Trophoblast cell (in vitro differentiated cells and primary cell): ENCODE data around the gene KDM4C.

ENCODE experiments used
- DNase-seq, 2 donors: peaks; one replicate each; pipeline ENCODE4 v3.0.0-alpha.2; 2016
- H2AFZ ChIP-seq: 2 replicates; pipeline ENCODE4 v1.6.1; 2013; ENCODE audit warnings: low read length, moderate library complexity, mild to moderate bottlenecking; ENCODE audit not compliant: insufficient read depth, poor library complexity
- H2AK5ac ChIP-seq: 2 replicates; pipeline ENCODE4 v1.6.1; 2013; ENCODE audit warnings: mild to moderate bottlenecking, low read length
- H2BK120ac ChIP-seq: 2 replicates; pipeline ENCODE4 v1.6.1; 2013; ENCODE audit warnings: low read length, mild to moderate bottlenecking, moderate library complexity; ENCODE audit not compliant: insufficient read depth, poor library complexity
- H2BK12ac ChIP-seq: 2 replicates; pipeline ENCODE4 v1.6.1; 2013; ENCODE audit warnings: mild to moderate bottlenecking, low read length, moderate library complexity
- H2BK5ac ChIP-seq: 2 replicates; pipeline ENCODE4 v1.6.1; 2013; ENCODE audit warnings: low read length, low read depth, moderate library complexity, mild to moderate bottlenecking; ENCODE audit not compliant: poor library complexity
- H3K14ac ChIP-seq: 2 replicates; pipeline ENCODE4 v1.6.1; 2013; ENCODE audit warnings: mild to moderate bottlenecking, low read length
- H3K18ac ChIP-seq: 2 replicates; pipeline ENCODE4 v1.6.1; 2013; ENCODE audit warnings: mild to moderate bottlenecking, low read length
- H3K23ac ChIP-seq: 2 replicates; pipeline ENCODE4 v1.6.1; 2013; ENCODE audit warnings: low read length
- H3K27ac ChIP-seq: 2 replicates; pipeline ENCODE4 v1.5.1; 2013; ENCODE audit warnings: low read depth, mild to moderate bottlenecking, inconsistent platforms, low read length, moderate library complexity
- H3K27me3 ChIP-seq: 2 replicates; pipeline ENCODE4 v1.6.1; 2013; ENCODE audit warnings: inconsistent platforms, mild to moderate bottlenecking, low read length, moderate library complexity; ENCODE audit not compliant: insufficient read depth
- H3K36me3 ChIP-seq, 2 experiments: 1 replicate in 1 of 2; 2 replicates in 1 of 2; pipeline ENCODE4 v1.6.1; 2013; ENCODE audit warnings: low read length in 2 of 2, mild to moderate bottlenecking in 2 of 2, moderate library complexity in 1 of 2; ENCODE audit not compliant: insufficient read depth in 2 of 2, control insufficient read depth in 1 of 2
- H3K4ac ChIP-seq: 2 replicates; pipeline ENCODE4 v1.6.1; 2013; ENCODE audit warnings: low read depth, mild to moderate bottlenecking, low read length, moderate library complexity
- H3K4me1 ChIP-seq, 2 experiments: 1 replicate in 1 of 2; 2 replicates in 1 of 2; pipeline ENCODE4 v1.6.1; 2013; ENCODE audit warnings: low read length in 2 of 2, mild to moderate bottlenecking in 2 of 2, moderate library complexity in 1 of 2; ENCODE audit not compliant: insufficient read depth in 2 of 2, control insufficient read depth in 1 of 2
- H3K4me2 ChIP-seq: 2 replicates; pipeline ENCODE4 v1.6.1; 2013; ENCODE audit warnings: inconsistent platforms, mild to moderate bottlenecking, low read length, moderate library complexity
- H3K4me3 ChIP-seq: 2 replicates; pipeline ENCODE4 v1.5.1; 2013; ENCODE audit warnings: mild to moderate bottlenecking, low read depth, low read length, inconsistent platforms
- H3K79me1 ChIP-seq: one replicate; pipeline ENCODE4 v1.6.1; 2013; ENCODE audit warnings: low read length
- H3K79me2 ChIP-seq: 2 replicates; pipeline ENCODE4 v1.6.1; 2013; ENCODE audit warnings: low read length, mild to moderate bottlenecking; ENCODE audit not compliant: control insufficient read depth, insufficient read depth, poor library complexity
- H3K9ac ChIP-seq: 2 replicates; pipeline ENCODE4 v1.6.1; 2013; ENCODE audit warnings: mild to moderate bottlenecking, low read length
- H3K9me3 ChIP-seq: 2 replicates; pipeline ENCODE4 v1.6.1; 2013; ENCODE audit warnings: low read depth, mild to moderate bottlenecking, control low read depth, inconsistent platforms, low read length; ENCODE audit not compliant: insufficient read depth
- H4K12ac ChIP-seq: 2 replicates; pipeline ENCODE4 v1.6.1; 2013; ENCODE audit warnings: low read depth, mild to moderate bottlenecking, low read length, moderate library complexity
- H4K8ac ChIP-seq: 2 replicates; pipeline ENCODE4 v1.6.1; 2013; ENCODE audit warnings: low read depth, mild to moderate bottlenecking, low read length, moderate library complexity
- H4K91ac ChIP-seq: one replicate; pipeline ENCODE4 v1.6.1; 2013; ENCODE audit warnings: low read depth, mild to moderate bottlenecking, low read length, moderate library complexity
- WGBS: extraction: QIAGEN DNeasy Blood & Tissue Kit; methylation state at CpG from one replicate; pipeline ENCODE4 v1.1.7; 2013; ENCODE audit warnings: missing lambda C conversion rate; ENCODE audit not compliant: insufficient read length, insufficient coverage; ENCODE audit errors: extremely low coverage; 5-methylcytosine and 5-hydroxymethylcytosine counted together

Gene KDM4C

GRCh38 chr9:6829027-6829426, 71.3 kb downstream of the KDM4C start:
- Histone ChIP-seq H3K4ac (no peak overlapping the region), H3K4me2 (no peak overlapping the region), H3K23ac (no peak overlapping the region), H2AK5ac (no peak overlapping the region), H3K4me3 (no peak overlapping the region), H3K79me2 (no peaks in the 10 kb centered on the region), H2AFZ (no peak overlapping the region), H4K12ac (no peak overlapping the region), H3K14ac (no peak overlapping the region), H2BK120ac (no peak overlapping the region), H3K9me3 (no peaks in the 10 kb centered on the region), H3K27me3 (no peaks in the 10 kb centered on the region), H3K79me1 (no peaks in the 10 kb centered on the region), H3K4me1 (peaks cover 4 to 6% of the 10 kb centered on the region in 2 experiments), H2BK12ac (no peak overlapping the region), H3K18ac (no peak overlapping the region), H4K8ac (no peak overlapping the region), H2BK5ac (no peak overlapping the region), H3K27ac (no peak overlapping the region), H3K9ac (no peak overlapping the region), H3K36me3 (peaks cover 0 to 4% of the 10 kb centered on the region in 2 experiments), H4K91ac (no peak overlapping the region)
- no CpG with 5 or more reads among the region's 2 CpGs for WGBS
- peak; percentile 22 to 54 for DNase-seq

GRCh38 chr9:6829536-6829935, 71.8 kb downstream of the KDM4C start:
- DNase-seq, result no peak
- Histone ChIP-seq H2BK120ac (no peak overlapping the region), H4K91ac (no peak overlapping the region), H4K8ac (no peak overlapping the region), H3K14ac (no peak overlapping the region), H2BK12ac (peak overlapping the region; percentile 29), H3K4me1 (peaks cover 4 to 6% of the 10 kb centered on the region in 2 experiments), H3K79me1 (no peaks in the 10 kb centered on the region), H4K12ac (no peak overlapping the region), H3K27me3 (no peaks in the 10 kb centered on the region), H2AK5ac (no peak overlapping the region), H3K9me3 (no peaks in the 10 kb centered on the region), H3K4ac (no peak overlapping the region), H3K27ac (no peak overlapping the region), H3K23ac (no peak overlapping the region), H3K4me3 (no peak overlapping the region), H2BK5ac (no peak overlapping the region), H3K18ac (no peak overlapping the region), H3K9ac (no peak overlapping the region), H3K79me2 (no peaks in the 10 kb centered on the region), H3K36me3 (peaks cover 2 to 6% of the 10 kb centered on the region in 2 experiments), H3K4me2 (no peak overlapping the region), H2AFZ (no peak overlapping the region)

- Histone ChIP-seq H4K91ac (no peak overlapping the region), H4K12ac (no peak overlapping the region), H3K27ac (no peak overlapping the region), H3K9ac (no peak overlapping the region), H3K9me3 (peaks cover 7% of the 10 kb centered on the region), H3K79me2 (no peaks in the 10 kb centered on the region), H2BK120ac (no peak overlapping the region), H3K18ac (no peak overlapping the region), H2AFZ (no peak overlapping the region), H3K4ac (no peak overlapping the region), H3K4me2 (no peak overlapping the region), H3K23ac (no peak overlapping the region), H2BK5ac (no peak overlapping the region), H2AK5ac (no peak overlapping the region), H2BK12ac (no peak overlapping the region), H3K36me3 (peaks cover 4 to 11% of the 10 kb centered on the region in 2 experiments), H3K14ac (no peak overlapping the region), H4K8ac (no peak overlapping the region), H3K79me1 (no peaks in the 10 kb centered on the region), H3K4me3 (no peak overlapping the region), H3K4me1 (peaks cover 4 to 6% of the 10 kb centered on the region in 2 experiments), H3K27me3 (no peaks in the 10 kb centered on the region)
- no CpG with 5 or more reads among the region's 12 CpGs for WGBS
- DNase-seq, result peak; percentile 10 to 69
These were observed 75.9 kb downstream of the KDM4C start for GRCh38 chr9:6833518-6834192.

- Histone ChIP-seq H2BK5ac (no peak overlapping the region), H4K8ac (no peak overlapping the region), H3K18ac (no peak overlapping the region), H2AFZ (no peak overlapping the region), H3K4ac (no peak overlapping the region), H4K91ac (no peak overlapping the region), H2BK12ac (no peak overlapping the region), H3K79me1 (no peaks in the 10 kb centered on the region), H3K4me1 (peaks cover 0 to 2% of the 10 kb centered on the region in 2 experiments), H2AK5ac (no peak overlapping the region), H3K27ac (no peak overlapping the region), H3K79me2 (no peaks in the 10 kb centered on the region), H3K9ac (no peak overlapping the region), H3K36me3 (peaks cover 4 to 11% of the 10 kb centered on the region in 2 experiments), H3K4me2 (no peak overlapping the region), H3K14ac (no peak overlapping the region), H3K9me3 (peaks cover 7% of the 10 kb centered on the region), H3K4me3 (no peak overlapping the region), H2BK120ac (no peak overlapping the region), H3K27me3 (no peaks in the 10 kb centered on the region), H4K12ac (no peak overlapping the region), H3K23ac (no peak overlapping the region)
- no peak for DNase-seq
- no CpG with 5 or more reads among the region's 20 CpGs for WGBS
These were observed 76.5 kb downstream of the KDM4C start for GRCh38 chr9:6834306-6834705.
